Measurements from ENCODE around the gene SYK. TPM values are rescaled to one million over a fixed set of nuclear protein-coding genes. Genes with fewer than 3 reads are reported as not detected.
"Not testable (repeated sequence)": the region's sequence is repeated elsewhere in the genome, so short reads cannot be mapped to it uniquely, and the experiment has no call there.

The SYK gene
- total RNA-seq, 2 donors from 2014 or later = 4.5 to 43.6 TPM

- 82% methylated on average over 4 of the region's 4 CpGs for WGBS
- TF ChIP-seq CTCF (IDR thresholded peaks at IDR 0.05) = no peak
- DNase-seq (ENCODE audit: low spot score) = no peak
- H3K36me3 ChIP-seq = no peaks in the 10 kb centered on the region
- intact Hi-C loops (cut with DNase I) = no loop called here
- no peak overlapping the region for H3K4me3 ChIP-seq
- no peaks in the 10 kb centered on the region for H3K4me1 ChIP-seq (replicated peaks)
- no peak overlapping the region for H3K27ac ChIP-seq
- no peaks in the 10 kb centered on the region for H3K9me3 ChIP-seq
- H3K27me3 ChIP-seq (replicated peaks; ENCODE audit: insufficient read depth) = no peaks in the 10 kb centered on the region
These were observed 13.7 kb upstream of the SYK start for GRCh38 chr9:90787771-90788460.

- H3K27me3 ChIP-seq (replicated peaks; ENCODE audit: insufficient read depth); H3K36me3 ChIP-seq; H3K27ac ChIP-seq; H3K4me3 ChIP-seq; intact Hi-C loops (cut with DNase I); H3K4me1 ChIP-seq (replicated peaks); DNase-seq (ENCODE audit: low spot score); H3K9me3 ChIP-seq: not testable (repeated sequence)
- WGBS = 94% methylated on average over 1 of the region's 1 CpG
These were observed 13.1 kb upstream of the SYK start for GRCh38 chr9:90788527-90788926.

DNA sequence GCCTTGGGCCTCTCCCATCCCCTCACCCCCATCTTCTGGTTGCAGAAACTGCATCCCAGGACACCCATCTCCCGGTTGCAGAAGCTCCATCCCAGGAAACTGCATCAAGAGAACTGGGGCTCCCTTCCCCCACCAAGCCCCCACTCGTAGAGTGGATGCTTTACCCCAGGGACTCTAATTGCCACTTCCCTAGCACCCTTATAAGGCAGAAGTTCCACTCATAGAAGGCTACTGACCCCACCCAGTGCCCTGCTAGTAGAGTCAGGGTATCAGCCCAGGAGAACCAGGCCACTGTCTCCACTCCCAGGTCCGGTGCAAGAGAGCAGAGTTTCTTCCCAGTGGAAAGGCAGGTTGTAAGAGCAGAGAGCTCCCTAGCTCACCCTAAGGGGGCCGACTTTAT is 12.2 kb upstream of the SYK start:
- TF ChIP-seq POLR2A (IDR thresholded peaks at IDR 0.05) = no peak
- no peak for TF ChIP-seq POLR2AphosphoS5 (IDR thresholded peaks at IDR 0.05)
- no peak for TF ChIP-seq CTCF (IDR thresholded peaks at IDR 0.05)
- 80% methylated on average over 4 of the region's 4 CpGs for WGBS
- H3K36me3 ChIP-seq = no peaks in the 10 kb centered on the region
- no peaks in the 10 kb centered on the region for H3K27me3 ChIP-seq (replicated peaks; ENCODE audit: insufficient read depth)
- H3K27ac ChIP-seq = no peak overlapping the region
- no peaks in the 10 kb centered on the region for H3K9me3 ChIP-seq
- DNase-seq (ENCODE audit: low spot score) = no peak
- no peak overlapping the region for H3K4me3 ChIP-seq
- intact Hi-C loops (cut with DNase I) = no loop called here
- H3K4me1 ChIP-seq (replicated peaks) = no peaks in the 10 kb centered on the region

DNA sequence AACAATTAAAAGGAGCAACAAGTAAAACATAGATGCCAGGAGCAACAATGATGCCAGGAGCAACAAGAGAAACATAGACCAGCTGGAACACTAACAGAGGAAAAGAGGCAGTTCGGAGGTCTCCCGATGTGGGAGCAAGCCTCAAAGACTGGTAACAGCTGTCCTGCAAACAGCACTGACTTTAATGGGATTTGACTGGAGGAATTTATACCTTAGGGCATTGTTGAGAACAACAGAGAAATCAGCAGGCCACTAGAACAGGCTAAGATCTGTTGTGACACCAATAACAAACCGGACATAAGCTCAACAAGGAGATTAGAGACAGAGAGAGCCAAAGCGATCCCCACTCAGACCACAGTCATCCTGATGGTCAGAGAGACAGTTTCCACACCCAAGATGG is 11.8 kb upstream of the SYK start:
- H3K4me3 ChIP-seq = no peak overlapping the region
- H3K27me3 ChIP-seq (replicated peaks; ENCODE audit: insufficient read depth) = no peaks in the 10 kb centered on the region
- no peak for TF ChIP-seq POLR2A (IDR thresholded peaks at IDR 0.05)
- TF ChIP-seq CTCF (IDR thresholded peaks at IDR 0.05) = no peak
- no peak for TF ChIP-seq POLR2AphosphoS5 (IDR thresholded peaks at IDR 0.05)
- no peaks in the 10 kb centered on the region for H3K4me1 ChIP-seq (replicated peaks)
- intact Hi-C loops (cut with DNase I) = no loop called here
- 49% methylated on average over 4 of the region's 4 CpGs for WGBS
- H3K27ac ChIP-seq = no peak overlapping the region
- H3K9me3 ChIP-seq = no peaks in the 10 kb centered on the region
- DNase-seq (ENCODE audit: low spot score) = no peak
- H3K36me3 ChIP-seq = no peaks in the 10 kb centered on the region

GRCh38 chr9:90793024-90793423 is 8.6 kb upstream of the SYK start:
- H3K4me3 ChIP-seq; H3K27me3 ChIP-seq (replicated peaks; ENCODE audit: insufficient read depth); H3K36me3 ChIP-seq; H3K9me3 ChIP-seq; DNase-seq (ENCODE audit: low spot score); H3K27ac ChIP-seq; H3K4me1 ChIP-seq (replicated peaks); intact Hi-C loops (cut with DNase I): not testable (repeated sequence)
- WGBS = 100% methylated on average over 1 of the region's 3 CpGs

- H3K9me3 ChIP-seq = no peaks in the 10 kb centered on the region
- H3K27me3 ChIP-seq (replicated peaks; ENCODE audit: insufficient read depth) = no peaks in the 10 kb centered on the region
- no peak for TF ChIP-seq POLR2AphosphoS5 (IDR thresholded peaks at IDR 0.05)
- TF ChIP-seq CTCF (IDR thresholded peaks at IDR 0.05) = no peak
- TF ChIP-seq POLR2A (IDR thresholded peaks at IDR 0.05) = no peak
- intact Hi-C loops (cut with DNase I) = no loop called here
- no peak for DNase-seq (ENCODE audit: low spot score)
- H3K36me3 ChIP-seq = no peaks in the 10 kb centered on the region
- H3K4me1 ChIP-seq (replicated peaks) = no peaks in the 10 kb centered on the region
- 87% methylated on average over 2 of the region's 2 CpGs for WGBS
- H3K4me3 ChIP-seq = no peak overlapping the region
- H3K27ac ChIP-seq = no peak overlapping the region
These were observed 7.9 kb upstream of the SYK start for GRCh38 chr9:90793729-90794128.
